Psoas muscle (tissue), 8 donors: ENCODE results near the gene F12. TPM values are rescaled to one million over a fixed set of nuclear protein-coding genes. Genes with fewer than 3 reads are reported as not detected.

ENCODE experiments used
- ATAC-seq, 4 donors: fragments of 200-7000 bp; cut with Tn5 transposase; one replicate each; pipeline ENCODE4 v1.9.1; 2020; ENCODE audit warnings: moderate library complexity in 3 of 4, mild to moderate bottlenecking in 2 of 4
- DNase-seq, 2 donors: peaks; one replicate each; pipeline ENCODE4 v3.0.0-alpha.2; 2020
- H3K27ac ChIP-seq: fragments of 200-600 bp; one replicate; pipeline ENCODE4 v1.8.0; 2022
- H3K27me3 ChIP-seq, 3 donors: fragments of 200-600 bp in 1 of 3; one replicate each; pipeline versions ENCODE4 v1.6.1 to v1.8.0; 2013 to 2022; ENCODE audit warnings: low read length in 2 of 3, mild to moderate bottlenecking in 2 of 3, moderate library complexity in 1 of 3; ENCODE audit not compliant: insufficient read depth in 3 of 3
- H3K36me3 ChIP-seq, 2 donors: fragments of 200-600 bp in 1 of 2; one replicate each; pipeline versions ENCODE4 v1.6.1 to v1.8.0; 2013 to 2022; ENCODE audit warnings: low read depth in 1 of 2, mild to moderate bottlenecking in 1 of 2, moderate library complexity in 1 of 2; ENCODE audit not compliant: insufficient read depth in 1 of 2
- H3K4me1 ChIP-seq: fragments of 200-600 bp; one replicate; pipeline ENCODE4 v1.8.0; 2022
- H3K4me3 ChIP-seq: fragments of 200-600 bp; one replicate; pipeline ENCODE4 v1.8.0; 2022; ENCODE audit warnings: mild to moderate bottlenecking
- H3K9me3 ChIP-seq: fragments of 200-600 bp; one replicate; pipeline ENCODE4 v1.8.0; 2022
- CTCF ChIP-seq: fragments of 200-600 bp; IDR thresholded peaks from one replicate; pipeline ENCODE4 v1.8.0; 2022; ENCODE audit warnings: antibody characterized with exemption
- WGBS, 3 donors: extraction: QIAGEN DNeasy Blood & Tissue Kit; methylation state at CpG; one replicate each; pipeline versions ENCODE4 v1.1.6 to v1.1.7; 2013; 5-methylcytosine and 5-hydroxymethylcytosine counted together
- intact Hi-C, 2 donors: fragments of 100-400 bp; cut with DNase I; formaldehyde crosslinking; loops; one replicate each; pipeline versions ENCODE4 v1.11.0 to v1.14.2; 2022
- polyA plus RNA-seq, 3 donors: library from polyadenylated mRNA; stranded (reverse); fragments of 200-250 nt; gene quantifications; one replicate each; pipeline ENCODE4 v1.2.3, GENCODE V29; 2013
- total RNA-seq, 4 donors: library from RNA; stranded (reverse); fragmentation: NEBNext Ultra II Directional in 2 of 4; extraction: Animal tissue kit (Norgen Biotek cat#: 25700) in 2 of 4; gene quantifications; one replicate each; pipeline versions ENCODE4 v1.2.1 to v1.2.4, GENCODE V29; 2021 to 2023
- donor health status: healthy with polysubstance abuse.
- donor health status: DM: no; HTN: no; CAD: no; lungs with moderate emphysema.
- donor health status: Bipolar disorder and iron deficiency.
- donor health status: healthy.
- donor health status: DM: yes; HTN: yes; CAD: no.
- donor health status: DM: no; HTN: no; CAD: no.
- donor health status: DM: no; HTN: no; CAD: no.
- donor health status: DM: yes; HTN: yes; CAD: no.

Gene F12
- total and polyA plus RNA-seq, 7 donors: 0.06 to 0.81 (median 0.24) TPM; not detected in 3

GRCh38 chr5:177371120-177372033 lies 38.0 kb downstream of the F12 start:
- no peaks in the 10 kb centered on the region for H3K27me3 ChIP-seq

GRCh38 chr5:177370488-177371119 lies 38.8 kb downstream of the F12 start:
- peaks cover 40% of the 10 kb centered on the region for H3K4me1 ChIP-seq
- intact Hi-C loops: no loop called here
- WGBS, 3 donors: 15 to 26% (median 17%) methylated on average over 25 to 42 of the region's 42 CpGs
- H3K27me3 ChIP-seq: no peaks in the 10 kb centered on the region
- peaks cover 0 to 18% of the 10 kb centered on the region in 2 donors for H3K36me3 ChIP-seq
- H3K27ac ChIP-seq: peak overlapping the region; percentile 81
- ATAC-seq (peak; percentile 73 to 81 (median 77)), DNase-seq (peak; percentile 81 to 94)
- peak overlapping the region; percentile 64 for H3K4me3 ChIP-seq
- no peaks in the 10 kb centered on the region for H3K9me3 ChIP-seq
- peak; percentile 45 for TF ChIP-seq CTCF

More at GRCh38 chr5:177371120-177372033, 38.0 kb downstream of the F12 start:
- ATAC-seq (no peak), DNase-seq (no peak)
- peak overlapping the region; percentile 64 for H3K4me3 ChIP-seq
- intact Hi-C loops: no loop called here
- H3K27ac ChIP-seq: peak overlapping the region; percentile 65
- 49 to 70% (median 50%) methylated on average over 21 to 26 of the region's 26 CpGs for WGBS, 3 donors
- TF ChIP-seq CTCF: no peak
- peaks cover 0 to 18% of the 10 kb centered on the region in 2 donors for H3K36me3 ChIP-seq
- no peaks in the 10 kb centered on the region for H3K9me3 ChIP-seq
- H3K4me1 ChIP-seq: peaks cover 35% of the 10 kb centered on the region

GRCh38 chr5:177369645-177370440 lies 39.5 kb downstream of the F12 start:
- DNase-seq (no peak), ATAC-seq (peak; percentile 27 to 55 (median 36))
- Histone ChIP-seq H3K27me3 (no peaks in the 10 kb centered on the region), H3K27ac (peak overlapping the region; percentile 81), H3K4me1 (peaks cover 40% of the 10 kb centered on the region), H3K4me3 (peak overlapping the region; percentile 64), H3K36me3 (peaks cover 0 to 18% of the 10 kb centered on the region in 2 donors), H3K9me3 (no peaks in the 10 kb centered on the region)
- no peak for TF ChIP-seq CTCF
- 28 to 37% (median 31%) methylated on average over 11 of the region's 11 CpGs for WGBS, 3 donors
- intact Hi-C loops: loop anchor here (5.0 kb wide), 2 partner anchors 53 to 58 kb away; partner anchors contain the start of gene MXD3 (in 1 of the 2)

GRCh38 chr5:177368869-177369644 lies 40.3 kb downstream of the F12 start:
- H3K4me1 ChIP-seq: peaks cover 40% of the 10 kb centered on the region
- peak overlapping the region; percentile 81 for H3K27ac ChIP-seq
- H3K9me3 ChIP-seq: no peaks in the 10 kb centered on the region
- peak; percentile 47 for TF ChIP-seq CTCF
- H3K27me3 ChIP-seq: no peaks in the 10 kb centered on the region
- H3K36me3 ChIP-seq: peaks cover 0 to 18% of the 10 kb centered on the region in 2 donors
- H3K4me3 ChIP-seq: peak overlapping the region; percentile 7
- DNase-seq: no peak
- intact Hi-C loops: loop anchor here (5.0 kb wide), 2 partner anchors 52 to 57 kb away; partner anchors contain the start of gene MXD3 (in 1 of the 2)
- no peak for ATAC-seq
- 49 to 57% (median 56%) methylated on average over 5 of the region's 5 CpGs for WGBS, 3 donors
